Measurements from ENCODE around the gene DTL.

The DTL gene

DNA sequence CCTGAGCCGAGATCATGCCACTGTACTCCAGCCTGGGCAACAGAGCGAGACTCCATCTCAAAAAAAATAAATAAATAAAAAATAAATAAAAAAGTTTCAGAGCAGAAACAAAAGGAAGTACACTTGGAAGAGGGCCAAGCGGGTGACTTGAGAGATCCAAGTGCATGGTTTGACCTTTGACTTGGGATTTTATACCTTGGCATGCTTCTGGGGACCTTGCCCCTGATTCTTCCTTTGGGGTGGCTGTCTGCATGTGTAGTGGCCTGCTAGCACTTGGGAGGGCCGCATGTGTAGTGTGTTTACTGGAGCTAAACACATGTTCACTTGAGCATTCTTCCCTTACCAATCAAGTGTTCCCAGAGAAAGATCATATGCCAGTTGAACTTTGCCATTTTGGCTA is 114.0 kb downstream of the DTL start:
- TF ChIP-seq GATA2 (IDR thresholded peaks at IDR 0.05; ENCODE audit: low read depth, low read length) (no peak), GATA3 (IDR thresholded peaks at IDR 0.05; ENCODE audit: low read depth, low read length) (no peak)

DNA sequence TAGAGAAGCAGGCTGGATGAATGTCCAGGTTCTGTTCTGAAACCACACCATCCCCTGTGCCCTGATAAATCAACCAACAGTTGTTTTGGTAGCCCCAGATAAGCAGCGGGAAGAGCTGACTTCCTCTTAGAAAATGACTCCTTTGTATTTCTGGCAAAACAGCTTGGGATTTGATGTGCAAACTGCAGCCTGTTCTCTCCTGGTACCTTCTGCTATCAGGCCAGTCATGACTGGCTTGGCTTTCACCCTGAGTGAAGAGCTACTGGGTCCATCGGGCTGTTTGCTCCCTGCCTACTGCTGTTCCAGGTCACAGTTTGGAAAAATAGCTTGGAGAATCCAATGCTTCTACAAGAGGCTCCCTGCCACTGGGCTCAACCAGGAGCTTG is 116.8 kb downstream of the DTL start:
- no peak for TF ChIP-seq GATA2 (IDR thresholded peaks at IDR 0.05; ENCODE audit: low read depth, low read length)
- no peak for TF ChIP-seq GATA3 (IDR thresholded peaks at IDR 0.05; ENCODE audit: low read depth, low read length)

DNA sequence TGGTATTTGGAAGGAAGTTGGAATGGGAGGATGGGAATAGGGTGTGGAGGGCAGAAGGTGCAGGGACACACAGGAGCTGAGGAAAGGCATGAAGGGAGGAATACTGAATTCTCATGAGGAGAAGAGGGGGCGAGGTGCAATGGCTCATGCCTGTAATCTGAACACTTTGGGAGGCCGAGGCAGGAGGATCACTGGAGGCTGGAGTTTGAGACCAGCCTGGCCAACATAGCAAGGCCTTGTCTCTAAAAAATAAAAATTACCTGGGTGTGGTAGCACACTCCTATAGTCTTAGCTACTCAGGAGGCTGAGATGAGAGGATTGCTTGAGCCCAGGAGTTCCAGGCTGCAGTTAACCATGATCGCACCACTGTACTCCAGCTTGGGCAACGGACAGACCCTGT is 117.3 kb downstream of the DTL start:
- no peak for TF ChIP-seq GATA3 (IDR thresholded peaks at IDR 0.05; ENCODE audit: low read depth, low read length)
- no peak for TF ChIP-seq GATA2 (IDR thresholded peaks at IDR 0.05; ENCODE audit: low read depth, low read length)

- TF ChIP-seq GATA3 (IDR thresholded peaks at IDR 0.05; ENCODE audit: low read depth, low read length) = no peak
- TF ChIP-seq GATA2 (IDR thresholded peaks at IDR 0.05; ENCODE audit: low read depth, low read length) = no peak
Observed at GRCh38 chr1:212153635-212154034, 118.1 kb downstream of the DTL start.

All from SH-SY5Y (cell line).